HG02943 (cell line): ENCODE measurements around the gene APOBEC4.

Experiments
- ATAC-seq: cut with Tn5 transposase; IDR thresholded peaks from one replicate; pipeline ENCODE4 v1.9.1; 2021; ENCODE audit warnings: mild to moderate bottlenecking, low read depth, moderate library complexity; ENCODE audit not compliant: unreplicated experiment

The APOBEC4 gene

DNA sequence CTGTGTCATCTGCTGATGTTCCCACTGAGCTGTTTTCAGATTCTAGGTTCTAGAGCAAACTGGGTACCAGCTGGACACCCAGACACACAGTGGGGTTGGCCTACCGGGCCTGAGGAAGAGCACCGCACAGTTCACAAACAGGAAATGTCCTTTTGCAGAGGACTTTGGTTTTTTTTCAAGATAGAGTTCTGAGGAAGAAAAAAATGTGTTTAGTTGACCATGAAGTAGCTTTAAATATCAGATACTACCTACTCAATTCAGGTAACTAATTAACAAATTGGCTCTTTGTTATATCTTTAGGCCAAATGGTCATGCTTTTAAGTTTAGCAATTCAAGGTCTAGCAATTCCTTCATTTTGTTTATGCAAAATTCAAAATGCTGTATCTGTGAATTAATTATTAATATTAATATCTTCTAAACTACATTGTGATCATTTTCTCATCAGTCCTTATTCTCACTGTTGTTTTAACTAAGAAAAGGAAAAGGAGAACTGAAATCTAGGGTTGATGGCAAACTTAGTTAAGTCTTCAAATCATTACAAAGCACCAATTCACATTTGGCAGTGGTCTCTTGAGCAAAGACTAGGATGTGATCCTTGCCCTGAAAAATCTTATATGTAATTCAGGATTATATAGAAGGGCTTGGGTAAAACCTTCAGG, 45.7 kb downstream of the APOBEC4 start:
- no peak for ATAC-seq

DNA sequence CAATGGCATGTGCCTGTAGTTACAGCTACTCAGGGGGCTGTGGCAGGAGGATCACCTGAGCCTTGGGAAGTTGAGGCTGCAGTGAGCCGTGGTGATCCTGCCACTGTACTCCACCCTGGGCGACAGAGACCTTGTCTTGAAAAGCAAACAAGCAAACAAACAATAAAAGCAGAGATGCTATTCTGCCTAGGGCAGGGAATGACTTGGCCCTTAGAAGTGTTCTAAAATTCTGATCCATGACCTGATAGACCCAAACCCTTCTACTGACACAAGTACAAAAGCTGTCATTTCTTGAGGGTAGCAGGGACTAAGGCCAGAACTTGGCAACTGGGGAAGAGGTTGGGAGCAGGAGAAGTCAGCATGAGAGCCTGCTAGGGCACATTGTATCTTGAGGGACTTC, 47.2 kb downstream of the APOBEC4 start:
- ATAC-seq, result no peak

DNA sequence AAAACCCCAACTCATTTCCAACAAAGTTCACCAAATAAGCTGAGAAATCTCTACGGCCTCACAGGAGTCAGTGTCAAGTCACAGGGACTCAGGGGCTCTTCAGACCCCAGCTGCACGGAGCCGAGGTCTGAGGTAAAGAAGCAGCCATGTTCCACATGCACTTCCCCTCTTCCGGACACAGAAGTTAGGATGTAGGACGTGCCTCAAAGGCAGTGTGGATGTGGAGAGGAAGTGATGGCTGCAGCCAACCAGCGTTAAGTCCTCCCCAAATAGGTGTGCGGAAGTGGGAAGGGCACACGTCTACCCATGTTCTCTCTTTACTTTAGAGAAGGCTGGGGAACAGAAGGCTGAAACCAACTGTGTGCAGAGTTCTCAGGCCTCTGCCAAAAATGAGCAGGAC, 48.3 kb downstream of the APOBEC4 start:
- ATAC-seq, result peak; percentile 16

DNA sequence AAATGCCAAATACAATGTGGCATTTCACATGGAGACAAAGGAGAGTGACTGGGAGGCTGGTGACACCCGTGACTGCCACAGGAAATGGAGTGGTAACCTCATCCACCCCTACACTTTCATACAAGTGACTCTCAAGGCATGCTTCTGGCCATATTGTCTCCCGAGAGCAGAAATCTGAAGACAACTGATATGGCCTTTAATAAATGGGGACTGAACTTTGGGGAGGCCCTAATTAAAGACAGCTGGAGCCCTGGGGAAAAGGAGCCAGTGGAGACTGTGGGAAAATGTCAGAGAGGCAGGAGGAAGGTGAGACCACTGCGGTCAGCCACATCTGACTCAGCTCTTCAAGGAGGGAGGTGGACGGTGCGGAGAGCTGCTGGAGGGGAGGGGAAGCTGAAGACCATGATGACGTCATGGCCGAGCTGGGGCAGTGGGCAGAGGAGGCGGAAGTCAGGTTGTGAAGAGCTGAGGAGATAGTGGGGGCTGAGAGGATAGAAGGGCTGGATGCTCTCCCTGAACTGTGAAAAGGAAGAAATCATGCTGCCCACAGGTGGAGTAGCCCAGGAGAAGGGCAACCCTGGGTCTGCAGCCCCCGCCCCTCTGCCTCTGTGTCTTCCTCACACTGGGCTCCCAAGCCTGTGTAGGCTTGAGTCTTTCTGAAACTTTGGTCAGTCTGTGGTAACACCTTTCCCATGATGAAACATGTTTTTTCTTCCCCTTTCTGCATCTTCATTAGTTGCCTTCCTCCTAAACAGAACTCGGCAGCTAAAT, 48.9 kb downstream of the APOBEC4 start:
- ATAC-seq, result peak; percentile 53

DNA sequence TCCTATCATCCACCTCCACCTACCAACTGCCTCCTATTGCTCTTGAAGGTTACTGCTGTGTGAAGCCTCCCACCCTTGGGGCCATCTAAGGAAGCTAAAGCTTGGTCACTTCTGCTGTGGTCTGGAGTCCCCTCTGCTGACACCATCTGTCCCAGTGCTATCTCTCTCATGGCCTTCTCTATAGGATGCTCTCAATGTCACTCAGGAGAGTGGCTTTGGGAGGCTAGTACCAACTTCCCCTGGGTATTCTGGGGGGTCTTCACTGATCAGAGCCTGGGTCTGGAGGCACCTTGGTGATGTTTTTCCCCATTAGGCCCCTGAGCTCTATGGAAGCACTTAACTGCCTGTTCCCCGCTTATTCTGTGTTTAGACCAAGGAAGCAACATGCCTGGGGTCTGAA, 50.6 kb downstream of the APOBEC4 start:
- ATAC-seq, result no peak

DNA sequence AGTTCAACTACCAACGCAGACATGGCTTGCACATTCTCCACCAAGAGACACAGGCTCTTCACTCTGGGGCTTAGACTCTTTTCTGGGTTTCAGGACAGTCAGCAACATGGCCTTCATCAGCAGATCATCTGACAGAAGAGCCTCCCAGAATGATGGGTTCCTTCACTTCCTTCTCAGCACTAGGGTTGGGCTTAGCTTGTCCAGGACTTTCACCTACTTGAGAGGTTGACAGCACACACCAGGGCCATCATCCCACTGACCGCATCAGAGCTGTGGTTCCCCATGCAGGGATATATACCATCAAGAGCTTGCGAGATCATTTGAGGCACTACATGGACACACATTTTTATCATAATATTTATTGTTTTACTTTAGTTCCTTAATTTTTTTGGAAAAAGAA, 52.5 kb downstream of the APOBEC4 start:
- ATAC-seq, result no peak

DNA sequence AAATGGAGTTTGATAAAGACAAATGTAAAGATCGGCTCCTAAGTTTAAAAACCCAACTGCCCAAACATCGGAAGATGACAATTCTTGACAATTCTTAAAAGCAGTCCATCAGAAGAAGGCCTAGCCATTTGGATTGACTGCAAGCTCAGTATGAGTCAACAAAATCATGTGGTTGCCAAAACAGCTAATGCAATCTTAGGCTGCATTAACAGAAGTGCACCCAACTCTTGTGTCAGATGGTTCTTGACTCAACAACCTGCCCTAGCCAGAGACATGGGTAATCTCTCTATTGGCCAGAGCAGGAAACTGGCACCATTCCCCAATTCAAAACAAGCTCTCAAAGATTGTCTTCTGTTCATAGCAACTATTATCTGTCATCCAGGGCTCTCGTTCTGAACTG, 53.0 kb downstream of the APOBEC4 start:
- no peak for ATAC-seq

DNA sequence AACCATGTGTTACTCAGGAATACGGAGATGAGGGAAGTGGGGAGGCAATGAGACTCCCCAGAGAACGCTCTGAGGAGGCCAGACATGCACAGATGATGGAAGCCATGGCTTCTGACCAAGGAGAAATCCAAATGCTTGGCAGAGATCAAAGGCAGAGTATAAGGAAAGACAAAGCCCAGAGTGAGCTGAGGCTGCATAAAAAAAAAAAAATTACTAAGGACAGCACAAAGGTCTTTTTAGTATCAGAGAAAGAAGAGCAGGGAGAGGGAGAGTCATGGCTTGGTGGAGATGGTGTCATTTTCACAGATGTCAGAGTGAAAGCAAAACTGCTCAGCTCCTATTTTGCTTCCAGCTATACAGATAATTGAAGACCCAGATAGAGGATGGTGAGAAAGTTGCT, 54.7 kb downstream of the APOBEC4 start:
- ATAC-seq, result no peak

DNA sequence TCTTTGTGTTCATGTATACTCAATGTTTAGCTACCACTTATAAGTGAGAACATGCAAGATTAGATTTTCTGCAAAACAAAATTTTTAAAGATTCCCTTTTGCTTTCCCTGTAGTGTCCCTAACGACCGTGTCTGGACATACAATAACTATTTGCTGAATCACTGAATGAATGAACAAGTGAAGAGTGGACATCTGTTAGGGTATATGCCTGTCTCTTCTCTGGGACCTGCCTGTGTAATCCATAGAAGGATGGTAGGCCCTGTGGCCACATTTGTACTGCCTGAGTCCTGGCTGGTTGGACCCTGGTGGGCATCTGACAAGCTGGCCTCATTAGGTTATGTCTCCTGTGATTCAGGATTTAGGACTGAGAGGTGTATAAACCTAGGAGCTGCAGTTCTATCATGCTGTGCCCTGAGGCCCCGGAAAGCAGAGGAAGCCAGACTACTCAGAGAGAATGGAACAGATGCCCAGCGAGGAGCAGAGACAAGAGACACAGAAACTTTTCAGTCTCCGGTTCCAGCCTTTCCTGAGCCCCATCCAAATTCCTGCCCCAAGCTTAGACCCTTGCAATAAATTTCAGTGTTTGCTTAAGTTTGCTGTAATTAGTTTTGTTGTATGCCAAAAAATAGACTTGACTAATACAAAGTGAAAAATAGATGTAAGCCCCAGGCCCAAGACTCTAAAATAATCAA, 55.3 kb downstream of the APOBEC4 start:
- ATAC-seq, result no peak

DNA sequence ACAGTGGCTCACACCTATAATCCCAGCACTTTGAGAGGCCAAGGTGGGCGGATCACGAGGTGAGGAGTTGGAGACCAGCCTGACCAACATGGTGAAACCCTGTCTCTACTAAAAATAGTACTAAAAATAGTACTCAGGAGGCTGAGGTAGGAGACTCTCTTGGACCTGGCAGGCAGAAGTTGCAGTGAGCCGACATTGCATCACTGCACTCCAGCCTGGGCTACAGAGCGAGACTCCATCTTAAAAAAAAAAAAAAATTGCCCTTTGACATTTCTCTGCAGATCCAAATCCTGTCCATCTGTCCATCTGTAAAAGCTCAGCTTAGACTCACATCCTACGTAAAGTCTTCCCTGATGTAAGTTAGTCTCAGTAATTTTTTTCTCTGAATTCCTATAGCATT, 56.6 kb downstream of the APOBEC4 start:
- no peak for ATAC-seq
